ENCODE measurements around the gene PDE6C. TPM values are rescaled to one million over a fixed set of nuclear protein-coding genes. Genes with fewer than 3 reads are reported as not detected.

Gene PDE6C
- total RNA-seq, 1 experiment from 2014 or later, result not detected

DNA sequence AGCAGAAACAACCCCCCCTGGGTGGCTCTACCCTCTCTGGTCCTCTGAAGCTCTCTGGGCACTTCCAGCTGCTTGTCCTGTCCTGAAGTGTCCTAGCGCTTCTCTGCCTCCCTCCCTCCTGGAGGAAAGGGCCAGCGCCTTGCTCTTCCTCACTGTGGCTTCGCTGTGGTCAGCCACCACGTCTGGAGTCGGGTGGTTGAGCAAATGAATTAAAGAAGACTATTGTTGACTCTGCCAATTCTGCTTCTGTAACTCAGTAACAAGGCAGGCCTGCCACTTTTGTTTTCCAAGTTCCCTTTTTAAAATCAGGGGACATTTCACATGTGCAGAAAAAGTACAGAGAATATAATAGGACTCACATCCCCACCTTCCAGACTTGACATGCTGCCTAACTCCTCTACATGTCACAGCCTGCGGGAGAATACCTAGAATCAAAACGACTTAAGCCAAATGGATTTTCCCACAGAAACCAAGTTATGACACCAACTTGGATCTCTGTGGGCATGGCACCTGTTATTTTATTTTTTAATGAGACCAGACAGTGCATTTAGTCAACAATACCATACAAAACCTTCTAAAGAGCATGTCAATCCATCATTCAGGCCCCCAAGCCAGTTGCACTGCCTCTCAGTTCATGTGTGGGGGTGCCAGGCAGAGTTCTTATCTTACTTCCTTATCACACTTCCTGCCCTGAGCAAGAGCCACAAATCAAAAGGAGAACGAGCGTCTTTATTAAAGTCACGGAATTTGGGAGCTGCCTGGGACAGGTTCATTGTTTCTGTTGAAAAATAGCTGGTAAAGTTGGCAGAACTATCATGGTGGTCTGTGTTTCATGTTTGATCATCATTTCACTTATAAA is 39.1 kb upstream of the PDE6C start:
- ChIA-PET POLR2A (no interaction called here), CTCF (interaction anchor here (0.9 to 1.2 kb wide), 2 partner anchors 18 to 31 kb away, joined by 3 read pairs; no protein-coding TSS in a partner anchor)
- H3K36me3 Mint-ChIP-seq, result no peaks in the 10 kb centered on the region
- no peak overlapping the region for H3K4me3 Mint-ChIP-seq
- no peak overlapping the region for H3K27ac Mint-ChIP-seq
- ATAC-seq (no peak), DNase-seq (ENCODE audit: low spot score) (no peak)
- H3K4me1 Mint-ChIP-seq, result peaks cover 8% of the 10 kb centered on the region
- no peaks in the 10 kb centered on the region for H3K9me3 Mint-ChIP-seq
- peaks cover 62% of the 10 kb centered on the region for H3K27me3 Mint-ChIP-seq (ENCODE audit: low read depth)
- TF ChIP-seq NR2C2 (CRISPR knock-in tag; IDR thresholded peaks at IDR 0.05), result no peak
- TF ChIP-seq JUN (CRISPR knock-in tag; IDR thresholded peaks at IDR 0.05), result no peak

GRCh38 chr10:93573924-93574323 is 38.4 kb upstream of the PDE6C start:
- Mint-ChIP-seq H3K4me3 (no peak overlapping the region), H3K4me1 (peaks cover 8% of the 10 kb centered on the region), H3K9me3 (no peaks in the 10 kb centered on the region), H3K36me3 (no peaks in the 10 kb centered on the region), H3K27ac (no peak overlapping the region), H3K27me3 (ENCODE audit: low read depth) (peaks cover 57% of the 10 kb centered on the region)
- CTCF ChIA-PET, result no interaction called here
- DNase-seq (ENCODE audit: low spot score), result no peak
- TF ChIP-seq USF1 (CRISPR knock-in tag; IDR thresholded peaks at IDR 0.05) (no peak), MLX (CRISPR knock-in tag; IDR thresholded peaks at IDR 0.05) (no peak), JAZF1 (CRISPR knock-in tag; IDR thresholded peaks at IDR 0.05) (no peak), ESRRA (CRISPR knock-in tag; IDR thresholded peaks at IDR 0.05; ENCODE audit: borderline replicate concordance) (no peak), TP53 (CRISPR knock-in tag; IDR thresholded peaks at IDR 0.05) (no peak), SOX15 (CRISPR knock-in tag; IDR thresholded peaks at IDR 0.05) (no peak), SMAD3 (CRISPR knock-in tag; IDR thresholded peaks at IDR 0.05; ENCODE audit: borderline replicate concordance) (no peak), CTCF (IDR thresholded peaks at IDR 0.05) (no peak), ZNF425 (CRISPR knock-in tag; conservative IDR thresholded peaks at IDR 0.05) (no peak)
- TF ChIP-seq, protein P1, sequence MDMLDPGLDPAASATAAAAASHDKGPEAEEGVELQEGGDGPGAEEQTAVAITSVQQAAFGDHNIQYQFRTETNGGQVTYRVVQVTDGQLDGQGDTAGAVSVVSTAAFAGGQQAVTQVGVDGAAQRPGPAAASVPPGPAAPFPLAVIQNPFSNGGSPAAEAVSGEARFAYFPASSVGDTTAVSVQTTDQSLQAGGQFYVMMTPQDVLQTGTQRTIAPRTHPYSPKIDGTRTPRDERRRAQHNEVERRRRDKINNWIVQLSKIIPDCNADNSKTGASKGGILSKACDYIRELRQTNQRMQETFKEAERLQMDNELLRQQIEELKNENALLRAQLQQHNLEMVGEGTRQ (CRISPR knock-in tag; IDR thresholded peaks at IDR 0.05), result no peak
- TF ChIP-seq, protein P2, sequence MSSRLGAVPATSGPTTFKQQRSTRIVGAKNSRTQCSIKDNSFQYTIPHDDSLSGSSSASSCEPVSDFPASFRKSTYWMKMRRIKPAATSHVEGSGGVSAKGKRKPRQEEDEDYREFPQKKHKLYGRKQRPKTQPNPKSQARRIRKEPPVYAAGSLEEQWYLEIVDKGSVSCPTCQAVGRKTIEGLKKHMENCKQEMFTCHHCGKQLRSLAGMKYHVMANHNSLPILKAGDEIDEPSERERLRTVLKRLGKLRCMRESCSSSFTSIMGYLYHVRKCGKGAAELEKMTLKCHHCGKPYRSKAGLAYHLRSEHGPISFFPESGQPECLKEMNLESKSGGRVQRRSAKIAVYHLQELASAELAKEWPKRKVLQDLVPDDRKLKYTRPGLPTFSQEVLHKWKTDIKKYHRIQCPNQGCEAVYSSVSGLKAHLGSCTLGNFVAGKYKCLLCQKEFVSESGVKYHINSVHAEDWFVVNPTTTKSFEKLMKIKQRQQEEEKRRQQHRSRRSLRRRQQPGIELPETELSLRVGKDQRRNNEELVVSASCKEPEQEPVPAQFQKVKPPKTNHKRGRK (CRISPR knock-in tag; IDR thresholded peaks at IDR 0.05; ENCODE audit: borderline replicate concordance), result no peak
- TF ChIP-seq, protein P3, sequence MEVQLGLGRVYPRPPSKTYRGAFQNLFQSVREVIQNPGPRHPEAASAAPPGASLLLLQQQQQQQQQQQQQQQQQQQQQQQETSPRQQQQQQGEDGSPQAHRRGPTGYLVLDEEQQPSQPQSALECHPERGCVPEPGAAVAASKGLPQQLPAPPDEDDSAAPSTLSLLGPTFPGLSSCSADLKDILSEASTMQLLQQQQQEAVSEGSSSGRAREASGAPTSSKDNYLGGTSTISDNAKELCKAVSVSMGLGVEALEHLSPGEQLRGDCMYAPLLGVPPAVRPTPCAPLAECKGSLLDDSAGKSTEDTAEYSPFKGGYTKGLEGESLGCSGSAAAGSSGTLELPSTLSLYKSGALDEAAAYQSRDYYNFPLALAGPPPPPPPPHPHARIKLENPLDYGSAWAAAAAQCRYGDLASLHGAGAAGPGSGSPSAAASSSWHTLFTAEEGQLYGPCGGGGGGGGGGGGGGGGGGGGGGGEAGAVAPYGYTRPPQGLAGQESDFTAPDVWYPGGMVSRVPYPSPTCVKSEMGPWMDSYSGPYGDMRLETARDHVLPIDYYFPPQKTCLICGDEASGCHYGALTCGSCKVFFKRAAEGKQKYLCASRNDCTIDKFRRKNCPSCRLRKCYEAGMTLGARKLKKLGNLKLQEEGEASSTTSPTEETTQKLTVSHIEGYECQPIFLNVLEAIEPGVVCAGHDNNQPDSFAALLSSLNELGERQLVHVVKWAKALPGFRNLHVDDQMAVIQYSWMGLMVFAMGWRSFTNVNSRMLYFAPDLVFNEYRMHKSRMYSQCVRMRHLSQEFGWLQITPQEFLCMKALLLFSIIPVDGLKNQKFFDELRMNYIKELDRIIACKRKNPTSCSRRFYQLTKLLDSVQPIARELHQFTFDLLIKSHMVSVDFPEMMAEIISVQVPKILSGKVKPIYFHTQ (CRISPR knock-in tag; IDR thresholded peaks at IDR 0.05), result no peak
- no peak for ATAC-seq
- POLR2A ChIA-PET, result no interaction called here
